GM21381 (cell line): ENCODE data around the gene TXNDC8.
"Not testable (repeated sequence)": the region's sequence is repeated elsewhere in the genome, so short reads cannot be mapped to it uniquely, and the experiment has no call there.

Source experiments
- ATAC-seq: cut with Tn5 transposase; IDR thresholded peaks from one replicate; pipeline ENCODE4 v1.9.1; 2021; ENCODE audit warnings: mild to moderate bottlenecking, moderate library complexity; ENCODE audit not compliant: unreplicated experiment

TXNDC8 gene

GRCh38 chr9:110328763-110329162 lies 8.9 kb downstream of the TXNDC8 start:
- no peak for ATAC-seq

DNA sequence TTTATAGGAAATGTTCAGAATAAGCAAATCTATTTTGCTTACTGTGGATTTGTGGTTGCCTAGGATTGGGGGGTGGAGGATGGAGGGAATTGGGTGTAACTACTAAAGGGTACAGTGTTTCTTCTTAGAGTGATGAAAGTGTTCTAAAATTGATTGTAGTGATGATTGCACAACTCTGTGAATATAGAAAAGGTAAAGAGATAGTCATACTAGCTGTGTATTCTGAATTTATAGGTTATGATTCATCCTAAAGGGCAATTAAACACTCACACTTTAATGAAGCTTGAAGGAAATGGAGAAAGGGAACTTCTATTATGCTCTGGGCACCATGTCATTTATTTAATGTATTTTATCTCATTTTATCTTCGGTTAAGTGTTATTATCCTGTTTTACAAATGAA lies 9.9 kb downstream of the TXNDC8 start:
- ATAC-seq, result no peak

GRCh38 chr9:110323818-110324217 lies 13.8 kb downstream of the TXNDC8 start:
- no peak for ATAC-seq

- ATAC-seq, result no peak
Measured at GRCh38 chr9:110320651-110321445, 16.8 kb downstream of the TXNDC8 start.

GRCh38 chr9:110319781-110320492 lies 17.7 kb downstream of the TXNDC8 start:
- no peak for ATAC-seq

- ATAC-seq, result no peak
Measured at GRCh38 chr9:110317911-110318310, 19.8 kb downstream of the TXNDC8 start.

GRCh38 chr9:110316261-110317075 lies 21.2 kb downstream of the TXNDC8 start:
- peak; percentile 97 for ATAC-seq

- not testable (repeated sequence) for ATAC-seq
Measured at GRCh38 chr9:110311978-110312377, 25.7 kb downstream of the TXNDC8 start.

GRCh38 chr9:110309681-110310080 lies 28.0 kb downstream of the TXNDC8 start:
- no peak for ATAC-seq

DNA sequence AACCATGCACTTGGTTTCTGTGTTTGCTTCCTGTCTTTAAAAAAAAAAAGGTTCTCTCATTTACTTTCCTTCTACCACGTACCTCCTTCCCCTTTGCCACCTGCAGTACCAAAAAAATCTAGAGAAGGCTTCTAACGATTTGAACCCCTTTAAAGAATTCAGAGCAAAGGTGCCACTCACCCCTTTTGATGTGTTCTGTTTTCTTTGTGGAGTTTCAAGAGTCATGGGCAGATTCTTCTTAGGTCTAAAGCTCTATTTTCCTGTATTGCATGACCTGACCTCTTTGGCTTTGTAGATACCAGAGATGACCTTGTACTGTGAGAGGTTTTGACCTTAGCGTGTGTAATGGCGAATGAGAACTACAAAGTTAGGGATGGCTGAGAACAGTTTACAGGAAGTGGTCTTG lies 29.0 kb downstream of the TXNDC8 start:
- ATAC-seq, result no peak

DNA sequence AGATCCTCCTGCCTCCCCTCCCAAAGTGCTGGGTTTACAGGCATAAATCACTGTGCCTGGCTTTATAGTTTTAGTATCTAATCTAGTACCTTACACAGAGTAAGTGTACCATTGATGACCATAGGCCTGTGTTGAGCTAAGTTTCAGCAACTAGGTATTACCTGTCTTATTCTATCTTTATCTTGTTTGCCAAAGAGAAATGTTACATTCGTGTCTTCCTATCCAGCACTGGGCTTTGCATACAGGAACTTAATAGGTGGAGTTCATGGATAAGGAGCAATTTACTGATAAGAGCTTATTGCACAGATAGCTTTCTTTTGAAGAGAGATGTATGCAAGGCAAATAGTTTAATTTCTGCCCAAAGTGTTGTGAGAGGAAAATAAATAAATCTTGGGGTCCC lies 30.5 kb downstream of the TXNDC8 start:
- ATAC-seq, result no peak

GRCh38 chr9:110303133-110303532 lies 34.5 kb downstream of the TXNDC8 start:
- ATAC-seq, result no peak

- ATAC-seq, result no peak
Measured at GRCh38 chr9:110298043-110298605, 39.5 kb downstream of the TXNDC8 start.

- no peak for ATAC-seq
Measured at GRCh38 chr9:110293248-110293647, 44.4 kb downstream of the TXNDC8 start.

DNA sequence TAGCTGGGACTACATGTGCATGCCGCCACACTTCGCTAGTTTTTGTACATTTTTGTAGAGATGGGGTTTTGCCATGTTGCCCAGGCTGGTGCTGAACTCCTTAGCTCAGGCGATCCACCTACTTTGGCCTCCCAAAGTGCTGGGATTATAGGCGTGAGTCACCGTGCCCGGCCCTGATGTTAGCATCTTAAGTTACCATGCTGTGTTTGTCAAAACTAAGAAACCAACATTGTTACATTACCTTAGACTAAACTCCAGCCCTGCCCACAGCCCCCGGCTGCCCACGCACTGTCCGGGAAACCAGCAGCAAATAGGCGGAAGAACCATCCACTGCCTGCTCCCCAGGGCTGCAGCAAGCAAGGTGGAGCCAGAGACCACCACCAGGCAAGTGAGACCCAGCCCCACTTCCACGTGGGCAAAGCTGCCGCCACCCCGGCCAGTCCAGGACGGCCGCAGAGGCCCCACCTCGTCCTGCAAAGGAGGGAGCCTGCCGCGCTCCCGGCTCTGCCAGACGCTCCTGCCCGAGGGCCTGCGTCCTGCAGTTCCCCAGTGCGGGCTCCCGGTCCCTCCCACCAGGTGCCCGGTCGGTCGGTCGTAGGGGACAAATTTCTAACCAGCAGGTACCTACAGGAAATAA lies 45.6 kb downstream of the TXNDC8 start:
- no peak for ATAC-seq

GRCh38 chr9:110290001-110290400 lies 47.7 kb downstream of the TXNDC8 start:
- no peak for ATAC-seq

GRCh38 chr9:110288503-110288902 lies 49.2 kb downstream of the TXNDC8 start:
- no peak for ATAC-seq

GRCh38 chr9:110287289-110287680 lies 50.4 kb downstream of the TXNDC8 start:
- ATAC-seq, result no peak

- no peak for ATAC-seq
Measured at GRCh38 chr9:110284211-110284844, 53.3 kb downstream of the TXNDC8 start.

DNA sequence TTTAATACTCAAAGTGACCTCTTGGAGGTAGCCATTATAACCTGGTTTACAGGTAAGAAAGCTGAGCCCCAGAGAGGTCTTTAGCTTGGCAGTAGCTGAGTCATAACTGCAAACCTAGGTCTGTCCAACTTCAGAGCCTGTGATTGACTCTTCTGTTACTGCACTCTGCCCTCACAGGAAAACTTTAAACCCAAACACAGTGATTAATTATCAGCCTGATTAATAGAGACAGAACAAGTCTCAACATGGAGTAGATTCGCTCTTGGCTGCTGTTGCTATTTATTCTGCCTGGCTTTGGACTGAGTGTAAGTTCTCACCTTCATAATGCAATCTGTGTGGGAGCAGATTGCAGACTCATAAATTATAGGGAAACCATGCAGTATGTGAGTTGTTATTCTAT lies 53.9 kb downstream of the TXNDC8 start:
- no peak for ATAC-seq
